Measurements from ENCODE around the gene PTPN6. TPM values are rescaled to one million over a fixed set of nuclear protein-coding genes. Genes with fewer than 3 reads are reported as not detected.

Gene PTPN6
- total RNA-seq, 4 donors from 2014 or later = 18.5 to 59.1 (median 39.4) TPM

GRCh38 chr12:6998715-6999451 is 47.7 kb downstream of the PTPN6 start:
- no peak overlapping the region for H3K4me3 ChIP-seq
- no peak for TF ChIP-seq POLR2AphosphoS5 (IDR thresholded peaks at IDR 0.05)
- H3K27me3 ChIP-seq = no peaks in the 10 kb centered on the region
- DNase-seq (ENCODE audit: low spot score in 2 of 2) = no peak
- peaks cover 18% of the 10 kb centered on the region for H3K4me1 ChIP-seq
- peaks cover 8% of the 10 kb centered on the region for H3K36me3 ChIP-seq
- no peak overlapping the region for H3K27ac ChIP-seq
- no peaks in the 10 kb centered on the region for H3K9me3 ChIP-seq

- 87% methylated on average over 7 of the region's 7 CpGs for WGBS
- no peaks in the 10 kb centered on the region for H3K27me3 ChIP-seq
- no peak overlapping the region for H3K27ac ChIP-seq
- H3K9me3 ChIP-seq = no peaks in the 10 kb centered on the region
- DNase-seq (ENCODE audit: low spot score in 2 of 2) = no peak
- TF ChIP-seq POLR2A (IDR thresholded peaks at IDR 0.05) (no peak), CTCF (IDR thresholded peaks at IDR 0.05) (no peak), POLR2AphosphoS5 (IDR thresholded peaks at IDR 0.05) (no peak), EP300 (IDR thresholded peaks at IDR 0.05) (no peak)
- H3K36me3 ChIP-seq = peaks cover 8% of the 10 kb centered on the region
- H3K4me1 ChIP-seq = peaks cover 18% of the 10 kb centered on the region
- H3K4me3 ChIP-seq = no peak overlapping the region
Measured at GRCh38 chr12:7001921-7002591, 50.9 kb downstream of the PTPN6 start.

- H3K36me3 ChIP-seq = no peaks in the 10 kb centered on the region
- H3K4me3 ChIP-seq = no peak overlapping the region
- no peak for TF ChIP-seq POLR2AphosphoS5 (IDR thresholded peaks at IDR 0.05)
- TF ChIP-seq EP300 (IDR thresholded peaks at IDR 0.05) = no peak
- TF ChIP-seq POLR2A (IDR thresholded peaks at IDR 0.05) = no peak
- TF ChIP-seq CTCF (IDR thresholded peaks at IDR 0.05) = no peak
- no peaks in the 10 kb centered on the region for H3K27me3 ChIP-seq
- no peak for DNase-seq (ENCODE audit: low spot score in 2 of 2)
- no peaks in the 10 kb centered on the region for H3K9me3 ChIP-seq
- no peak overlapping the region for H3K27ac ChIP-seq
- peaks cover 7% of the 10 kb centered on the region for H3K4me1 ChIP-seq
- WGBS = 87% methylated on average over 2 of the region's 2 CpGs
Measured at GRCh38 chr12:7004287-7004803, 53.2 kb downstream of the PTPN6 start.

GRCh38 chr12:7004840-7005239 is 53.7 kb downstream of the PTPN6 start:
- Histone ChIP-seq H3K9me3 (no peaks in the 10 kb centered on the region), H3K27ac (no peak overlapping the region), H3K27me3 (no peaks in the 10 kb centered on the region), H3K4me1 (peaks cover 5% of the 10 kb centered on the region), H3K4me3 (no peak overlapping the region), H3K36me3 (no peaks in the 10 kb centered on the region)
- DNase-seq (ENCODE audit: low spot score in 2 of 2) = no peak
- no peak for TF ChIP-seq CTCF (IDR thresholded peaks at IDR 0.05)
- no peak for TF ChIP-seq POLR2A (IDR thresholded peaks at IDR 0.05)
- TF ChIP-seq EP300 (IDR thresholded peaks at IDR 0.05) = no peak
- TF ChIP-seq POLR2AphosphoS5 (IDR thresholded peaks at IDR 0.05) = no peak
- 82% methylated on average over 2 of the region's 2 CpGs for WGBS

- H3K4me3 ChIP-seq = no peak overlapping the region
- H3K27ac ChIP-seq = no peak overlapping the region
- peaks cover 5% of the 10 kb centered on the region for H3K4me1 ChIP-seq
- no peaks in the 10 kb centered on the region for H3K27me3 ChIP-seq
- no peaks in the 10 kb centered on the region for H3K36me3 ChIP-seq
- no peak for TF ChIP-seq EP300 (IDR thresholded peaks at IDR 0.05)
- TF ChIP-seq CTCF (IDR thresholded peaks at IDR 0.05) = no peak
- TF ChIP-seq POLR2AphosphoS5 (IDR thresholded peaks at IDR 0.05) = no peak
- no peak for TF ChIP-seq POLR2A (IDR thresholded peaks at IDR 0.05)
- WGBS = 73% methylated on average over 2 of the region's 2 CpGs
- no peaks in the 10 kb centered on the region for H3K9me3 ChIP-seq
- DNase-seq (ENCODE audit: low spot score in 2 of 2) = no peak
Measured at GRCh38 chr12:7005311-7005710, 54.2 kb downstream of the PTPN6 start.

All from suprapubic skin (tissue), 4 donors.